NT2/D1 (cell line): ENCODE measurements around the gene PTPRN.

Experiments
- DNase-seq: peaks from one replicate; pipeline ENCODE4 v3.0.0-alpha.2; 2011; ENCODE audit warnings: low read depth, low spot score
- H3K27me3 ChIP-seq: 2 replicates; pipeline ENCODE4 v1.6.0; 2011; ENCODE audit warnings: mild to moderate bottlenecking; ENCODE audit not compliant: insufficient read length, insufficient read depth
- H3K36me3 ChIP-seq: 2 replicates; pipeline ENCODE4 v1.6.1; 2011; ENCODE audit warnings: mild to moderate bottlenecking, low read length, mixed read lengths; ENCODE audit not compliant: insufficient read depth, insufficient read length
- H3K4me1 ChIP-seq: 2 replicates; pipeline ENCODE4 v1.5.1; 2011; ENCODE audit not compliant: insufficient read depth, insufficient read length
- H3K4me3 ChIP-seq: 2 replicates; pipeline ENCODE4 v1.5.1; 2011; ENCODE audit warnings: low read depth; ENCODE audit not compliant: insufficient read length
- H3K9ac ChIP-seq: 2 replicates; pipeline ENCODE4 v1.6.0; 2011; ENCODE audit warnings: low read depth; ENCODE audit not compliant: insufficient read length
- H3K9me3 ChIP-seq: 2 replicates; pipeline ENCODE4 v1.5.1; 2011; ENCODE audit warnings: mild to moderate bottlenecking, low read length; ENCODE audit not compliant: insufficient read depth
- SUZ12 ChIP-seq: IDR thresholded peaks from 2 replicates; pipeline ENCODE4 v1.6.1; 2011; ENCODE audit not compliant: insufficient read length, insufficient read depth; ENCODE audit errors: extremely low read depth
- YY1 ChIP-seq: IDR thresholded peaks from 2 replicates; pipeline ENCODE4 v1.6.1; 2011; ENCODE audit not compliant: insufficient read length, insufficient read depth
- ZNF274 ChIP-seq: IDR thresholded peaks from 2 replicates; pipeline ENCODE4 v1.6.1; 2011; ENCODE audit warnings: mild to moderate bottlenecking, low read depth, low read length

PTPRN gene

DNA sequence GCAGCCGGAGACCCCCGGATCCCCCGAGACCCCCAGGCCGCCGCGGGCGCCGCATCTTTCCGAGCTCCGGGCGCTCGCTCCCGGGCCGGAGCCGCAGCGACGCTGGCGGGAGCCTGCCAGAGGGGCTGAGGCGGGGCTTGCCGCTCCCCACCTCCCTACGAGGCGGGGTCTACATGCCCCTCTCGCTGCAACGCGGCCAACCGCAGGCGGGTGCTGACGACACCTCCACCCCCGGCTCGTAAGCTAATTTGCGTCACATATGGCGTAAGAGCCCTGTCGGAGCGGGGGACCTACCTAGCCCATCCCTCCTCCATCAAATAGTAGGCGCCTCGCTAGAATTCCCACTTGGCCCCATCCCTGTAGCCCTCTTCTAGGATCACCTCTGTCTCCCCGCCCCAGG, at the start of gene PTPRN:
Gene PTPRN, minus strand, starts transcription at position 124 of the 400 bp plus-strand sequence. Its CDS starts 69 bp downstream, at position 55.
- TF ChIP-seq YY1: no peak
- TF ChIP-seq SUZ12: no peak
- TF ChIP-seq ZNF274: no peak
- Histone ChIP-seq H3K4me1 (no peaks in the 10 kb centered on the region), H3K4me3 (peak within 1 kb of the TSS; percentile 56), H3K9me3 (no peaks in the 10 kb centered on the region; the same call in 1 of the 2 replicates), H3K9ac (peak within 1 kb of the TSS; percentile 72), H3K36me3 (peaks cover 6% of the 10 kb centered on the region), H3K27me3 (peaks cover 21% of the 10 kb centered on the region)
- DNase-seq: peak; percentile 56

- peak overlapping the region; percentile 49 for H3K4me3 ChIP-seq
- no peaks in the 10 kb centered on the region for H3K9me3 ChIP-seq
- H3K36me3 ChIP-seq: no peaks in the 10 kb centered on the region
- no peak for TF ChIP-seq SUZ12
- no peak for TF ChIP-seq ZNF274
- TF ChIP-seq YY1: no peak
- H3K9ac ChIP-seq: peak overlapping the region; percentile 79
- no peaks in the 10 kb centered on the region for H3K4me1 ChIP-seq
- DNase-seq: no peak
- H3K27me3 ChIP-seq: peaks cover 67% of the 10 kb centered on the region
Observed at GRCh38 chr2:219358170-219359075, 49.2 kb upstream of the PTPRN start.

DNA sequence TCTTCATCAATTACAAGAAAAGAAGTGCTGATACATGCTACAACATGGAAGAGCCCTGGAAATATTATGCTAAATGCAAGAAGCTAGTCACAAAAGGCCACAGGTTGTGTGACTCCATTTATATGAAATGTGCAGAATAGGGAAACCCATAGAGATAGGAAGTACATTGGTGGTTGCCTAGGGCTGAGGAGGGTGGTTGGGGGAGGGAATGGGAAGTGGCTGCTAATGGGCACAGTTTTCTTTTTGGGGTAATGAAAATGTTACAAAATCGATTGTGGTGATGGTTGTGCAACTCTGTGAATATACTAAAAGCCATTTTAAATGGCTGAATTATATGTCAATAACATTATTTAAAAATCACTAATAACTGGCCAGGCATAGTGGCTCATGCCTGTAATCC, 47.6 kb upstream of the PTPRN start:
- Histone ChIP-seq H3K4me3 (no peak overlapping the region), H3K27me3 (peaks cover 69% of the 10 kb centered on the region), H3K4me1 (no peaks in the 10 kb centered on the region), H3K9ac (no peak overlapping the region), H3K36me3 (no peaks in the 10 kb centered on the region), H3K9me3 (no peaks in the 10 kb centered on the region)
- DNase-seq: no peak
- TF ChIP-seq ZNF274: no peak

DNA sequence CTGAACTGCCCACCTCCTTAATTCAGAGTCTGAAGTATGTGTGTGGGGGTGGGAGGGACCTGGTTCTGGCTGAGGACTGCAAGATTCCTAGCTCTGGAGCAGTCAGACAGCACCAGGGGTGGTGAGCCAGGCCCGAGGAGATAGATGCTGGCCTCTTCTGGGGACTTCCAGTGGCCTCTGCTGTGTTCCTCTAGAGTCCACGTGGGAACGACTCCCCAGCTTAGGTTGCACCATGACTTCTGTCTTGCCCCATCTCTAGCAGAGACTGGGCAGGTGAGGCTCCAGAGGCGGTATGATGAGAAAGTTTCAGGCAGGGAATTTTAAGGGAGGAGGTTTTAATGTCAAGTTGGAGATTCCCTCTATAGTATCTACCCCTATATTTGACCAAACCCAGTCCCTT, 45.4 kb upstream of the PTPRN start:
- no peak overlapping the region for H3K4me3 ChIP-seq
- H3K27me3 ChIP-seq: peaks cover 50% of the 10 kb centered on the region
- no peaks in the 10 kb centered on the region for H3K9me3 ChIP-seq
- TF ChIP-seq SUZ12: no peak
- TF ChIP-seq ZNF274: no peak
- TF ChIP-seq YY1: no peak
- no peak for DNase-seq
- peaks cover 5% of the 10 kb centered on the region for H3K4me1 ChIP-seq
- no peaks in the 10 kb centered on the region for H3K36me3 ChIP-seq
- no peak overlapping the region for H3K9ac ChIP-seq

GRCh38 chr2:219353129-219353528, 43.9 kb upstream of the PTPRN start:
- Histone ChIP-seq H3K27me3 (peaks cover 36% of the 10 kb centered on the region), H3K9me3 (no peaks in the 10 kb centered on the region), H3K36me3 (no peaks in the 10 kb centered on the region), H3K9ac (no peak overlapping the region), H3K4me3 (no peak overlapping the region), H3K4me1 (peaks cover 5% of the 10 kb centered on the region)
- DNase-seq: no peak
- TF ChIP-seq YY1: no peak
- TF ChIP-seq ZNF274: no peak
- no peak for TF ChIP-seq SUZ12

DNA sequence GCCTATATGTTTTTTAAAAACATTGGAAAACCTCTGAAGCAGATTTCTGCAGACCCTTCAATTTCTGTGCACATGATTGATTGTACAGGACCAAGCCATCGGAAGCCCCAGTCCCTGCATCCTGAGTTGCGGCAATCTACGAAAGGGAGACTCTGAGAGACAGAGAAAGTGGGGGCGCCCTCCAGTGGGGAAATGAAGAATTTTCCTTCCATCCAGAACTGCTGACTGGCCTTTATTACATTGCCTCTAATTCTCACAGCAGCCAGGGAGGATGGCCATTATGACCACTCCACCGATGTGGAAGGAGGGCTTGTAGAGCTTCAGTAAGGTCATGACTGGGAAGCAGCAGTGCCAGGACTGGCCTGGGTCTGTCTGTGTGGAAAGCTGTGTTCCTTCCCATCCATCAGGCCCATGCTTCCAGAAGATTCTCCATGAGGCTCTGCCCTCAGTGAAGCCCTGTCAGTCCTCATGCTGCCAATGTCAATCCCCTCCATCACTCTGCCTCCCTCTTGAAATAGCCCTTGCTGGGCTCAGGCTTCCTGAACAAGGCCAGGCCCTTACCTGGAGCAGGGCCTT, 43.3 kb upstream of the PTPRN start:
- TF ChIP-seq ZNF274 (no peak), SUZ12 (no peak), YY1 (no peak)
- Histone ChIP-seq H3K4me3 (no peak overlapping the region), H3K4me1 (peaks cover 5% of the 10 kb centered on the region), H3K27me3 (peaks cover 30% of the 10 kb centered on the region), H3K9me3 (no peaks in the 10 kb centered on the region), H3K9ac (no peak overlapping the region), H3K36me3 (no peaks in the 10 kb centered on the region)
- DNase-seq: peak; percentile 46

DNA sequence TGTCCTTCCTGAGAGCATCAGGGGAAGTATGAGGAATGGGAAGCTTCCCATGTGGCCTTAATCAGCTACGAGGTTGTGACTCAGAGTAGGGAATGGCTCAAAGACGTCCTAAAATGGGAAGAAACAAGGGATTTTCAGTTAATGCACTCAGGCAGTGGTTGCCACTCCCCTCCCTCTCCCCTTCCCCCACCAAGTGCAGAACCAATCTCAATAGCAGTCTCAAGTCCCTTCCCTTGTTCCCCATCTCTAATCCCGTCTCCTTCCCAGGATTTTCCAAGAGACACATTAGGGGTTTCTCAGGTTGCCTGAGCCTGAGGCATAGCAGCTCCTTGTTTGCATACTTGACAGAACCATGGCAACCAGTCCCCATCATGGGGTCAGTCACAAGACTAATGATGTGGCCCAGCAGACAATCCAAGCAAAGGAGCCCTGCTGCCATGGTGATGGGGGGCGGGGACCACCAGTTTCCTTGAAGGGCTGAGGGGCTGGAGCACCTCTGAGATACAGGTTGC, 41.6 kb upstream of the PTPRN start:
- no peaks in the 10 kb centered on the region for H3K36me3 ChIP-seq
- no peak overlapping the region for H3K4me3 ChIP-seq
- peaks cover 19% of the 10 kb centered on the region for H3K27me3 ChIP-seq
- TF ChIP-seq YY1 (no peak), SUZ12 (no peak), ZNF274 (no peak)
- H3K4me1 ChIP-seq: peaks cover 5% of the 10 kb centered on the region
- peak; percentile 69 for DNase-seq
- H3K9ac ChIP-seq: no peak overlapping the region
- no peaks in the 10 kb centered on the region for H3K9me3 ChIP-seq
